GM21528 (cell line): ENCODE data around the gene HTRA3.

ENCODE experiments used
- ATAC-seq: cut with Tn5 transposase; IDR thresholded peaks from one replicate; pipeline ENCODE4 v1.9.1; 2021; ENCODE audit warnings: mild to moderate bottlenecking, moderate library complexity; ENCODE audit not compliant: unreplicated experiment, low FRiP score

The HTRA3 gene

GRCh38 chr4:8269535-8270417 is at the start of gene HTRA3:
Gene HTRA3, plus strand, starts transcription at chr4:8269754. Its CDS starts 215 bp downstream, at chr4:8269969.
- no peak for ATAC-seq

GRCh38 chr4:8220661-8221450 is 48.7 kb upstream of the HTRA3 start:
- ATAC-seq, result no peak

GRCh38 chr4:8221476-8221875 is 48.1 kb upstream of the HTRA3 start:
- ATAC-seq, result no peak

- no peak for ATAC-seq
These were observed 47.6 kb upstream of the HTRA3 start for GRCh38 chr4:8221985-8222384.

GRCh38 chr4:8222609-8223388 is 46.8 kb upstream of the HTRA3 start:
- ATAC-seq, result no peak

- ATAC-seq, result no peak
These were observed 45.1 kb upstream of the HTRA3 start for GRCh38 chr4:8224267-8224974.

GRCh38 chr4:8224975-8225625 is 44.5 kb upstream of the HTRA3 start:
- no peak for ATAC-seq

GRCh38 chr4:8225706-8226443 is 43.7 kb upstream of the HTRA3 start:
- ATAC-seq, result no peak

GRCh38 chr4:8227201-8227770 is 42.3 kb upstream of the HTRA3 start:
- ATAC-seq, result no peak

GRCh38 chr4:8227771-8228318 is 41.7 kb upstream of the HTRA3 start:
- no peak for ATAC-seq

GRCh38 chr4:8228319-8229250 is 41.0 kb upstream of the HTRA3 start:
- peak; percentile 67 for ATAC-seq

- ATAC-seq, result no peak
These were observed 40.1 kb upstream of the HTRA3 start for GRCh38 chr4:8229331-8229975.

- no peak for ATAC-seq
These were observed 39.5 kb upstream of the HTRA3 start for GRCh38 chr4:8230033-8230432.

- ATAC-seq, result no peak
These were observed 38.7 kb upstream of the HTRA3 start for GRCh38 chr4:8230891-8231290.

GRCh38 chr4:8231551-8232049 is 38.0 kb upstream of the HTRA3 start:
- ATAC-seq, result no peak

GRCh38 chr4:8232748-8233147 is 36.8 kb upstream of the HTRA3 start:
- no peak for ATAC-seq
